Nucleus accumbens (tissue), 56 donors: ENCODE data around the gene ARMC7.
A peak's percentile ranks its signal among the peaks of the same experiment; 100 is the strongest.
"Not testable (repeated sequence)": the region's sequence is repeated elsewhere in the genome, so short reads cannot be mapped to it uniquely, and the experiment has no call there.

Experiments used
- DNase-seq, 56 donors: peaks; one replicate each; lab custom pipeline; 2025; lab: John Stamatoyannopoulos, UW

ARMC7 gene

GRCh38 chr17:75109407-75110233, at the start of gene ARMC7:
TSS of gene ARMC7 (plus strand) at chr17:75109969. CDS start at chr17:75110289, 320 bp downstream.
- DNase-seq: peak in 54 of 56 donors; percentile 43 to 91 (median 76)

GRCh38 chr17:75060434-75061054, 49.2 kb upstream of the ARMC7 start:
- DNase-seq: no peak

DNA sequence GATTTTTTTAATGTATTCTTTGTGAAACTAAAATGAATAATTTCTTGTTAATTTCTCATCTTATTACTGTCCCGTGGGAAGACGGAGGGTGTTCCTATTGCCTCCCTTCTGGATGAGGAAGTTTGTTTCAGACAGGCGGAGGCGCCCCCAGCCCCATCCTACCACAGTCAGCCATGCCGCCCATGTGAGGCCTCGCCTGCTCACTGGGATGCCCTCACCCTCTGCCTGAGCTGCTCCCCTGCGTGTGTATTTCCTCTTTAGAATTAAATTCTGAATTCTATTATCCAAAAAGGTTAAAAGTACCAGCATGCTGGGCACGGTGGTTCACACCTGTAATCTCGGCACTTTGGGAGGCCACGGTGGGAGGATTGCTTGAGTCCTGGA, 48.7 kb upstream of the ARMC7 start:
- DNase-seq: no peak

- DNase-seq: no peak
Measured at GRCh38 chr17:75061618-75062017, 48.2 kb upstream of the ARMC7 start.

DNA sequence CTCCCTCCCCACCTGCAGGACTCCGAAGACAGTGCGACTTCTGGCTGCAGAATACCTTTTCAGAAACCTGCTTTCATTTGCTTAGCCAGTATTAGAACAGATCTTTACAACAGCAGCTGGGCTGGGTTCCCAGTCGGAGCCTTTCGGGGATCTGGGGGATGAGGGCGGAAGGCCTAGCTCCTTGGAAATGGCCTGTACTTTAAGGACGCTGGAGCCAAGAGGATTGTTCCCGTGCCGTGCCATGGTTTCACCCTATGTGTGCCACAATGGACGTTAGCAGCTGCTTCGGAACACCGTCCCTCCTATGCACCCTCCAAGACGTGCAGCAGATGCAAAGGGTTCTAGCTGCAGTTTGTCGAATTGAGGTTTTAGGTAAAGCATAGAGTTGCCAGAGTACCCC, 46.6 kb upstream of the ARMC7 start:
- no peak for DNase-seq

DNA sequence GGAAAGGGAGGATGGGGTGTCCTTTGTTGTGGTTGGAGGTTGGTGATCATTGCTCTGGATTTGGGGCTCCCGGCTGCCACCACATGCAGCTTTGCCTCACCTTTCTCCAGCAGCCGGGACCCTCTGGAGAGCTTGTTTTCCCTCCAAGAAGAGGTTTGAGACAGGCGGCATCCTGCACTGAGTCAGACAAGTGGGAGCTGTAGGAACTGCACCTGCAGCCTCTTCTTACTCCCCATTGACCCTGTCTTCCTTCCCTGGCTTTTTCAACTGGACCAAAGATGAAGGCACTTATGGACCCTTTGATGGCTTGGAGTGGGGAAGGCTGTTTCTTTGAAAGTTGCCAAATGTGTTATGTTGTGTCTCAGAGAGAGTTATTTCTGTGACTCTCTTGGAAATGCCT, 46.1 kb upstream of the ARMC7 start:
- no peak for DNase-seq

DNA sequence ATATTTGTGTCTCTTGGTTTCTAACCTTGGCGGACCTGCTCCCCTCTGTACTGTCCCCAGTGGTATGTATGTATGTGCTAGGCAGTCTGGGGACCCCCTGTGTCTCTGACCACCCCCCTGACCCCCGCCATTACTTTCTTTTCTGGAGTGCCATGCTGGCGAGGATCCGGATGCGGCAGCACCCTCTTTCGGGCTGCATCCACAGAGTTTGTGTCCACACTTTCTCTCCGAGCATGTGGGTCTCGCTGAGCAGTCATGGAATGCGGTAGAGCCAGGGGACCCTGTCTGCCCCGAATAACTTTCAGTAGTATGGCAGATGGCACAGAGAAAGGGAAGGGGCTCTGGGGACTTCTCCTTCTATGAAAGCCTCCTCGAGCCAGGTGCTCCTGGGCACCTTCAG, 45.7 kb upstream of the ARMC7 start:
- DNase-seq: no peak

- no peak for DNase-seq
Measured at GRCh38 chr17:75064460-75064859, 45.3 kb upstream of the ARMC7 start.

GRCh38 chr17:75064867-75065561, 44.8 kb upstream of the ARMC7 start:
- DNase-seq: no peak

- DNase-seq: no peak
Measured at GRCh38 chr17:75065562-75066151, 44.1 kb upstream of the ARMC7 start.

DNA sequence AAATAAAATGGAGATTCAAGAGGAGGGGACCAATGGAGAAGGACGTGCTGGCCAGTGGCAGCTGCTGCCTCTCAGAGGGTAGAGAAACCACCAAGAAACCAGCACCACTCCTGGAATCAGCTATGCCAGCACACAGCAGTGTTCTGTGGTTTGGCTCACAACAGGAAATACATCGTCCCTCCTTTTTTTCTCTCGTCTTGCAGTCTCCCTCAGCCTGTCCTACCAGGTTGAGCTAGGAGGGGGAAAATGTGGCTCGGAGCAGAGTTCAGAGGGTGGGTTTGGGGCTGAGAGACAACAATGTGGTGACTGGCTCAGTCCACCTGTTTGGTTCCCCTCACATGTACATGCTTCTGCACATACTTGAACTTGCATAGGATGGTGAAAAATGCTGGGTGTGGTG, 41.9 kb upstream of the ARMC7 start:
- no peak for DNase-seq

DNA sequence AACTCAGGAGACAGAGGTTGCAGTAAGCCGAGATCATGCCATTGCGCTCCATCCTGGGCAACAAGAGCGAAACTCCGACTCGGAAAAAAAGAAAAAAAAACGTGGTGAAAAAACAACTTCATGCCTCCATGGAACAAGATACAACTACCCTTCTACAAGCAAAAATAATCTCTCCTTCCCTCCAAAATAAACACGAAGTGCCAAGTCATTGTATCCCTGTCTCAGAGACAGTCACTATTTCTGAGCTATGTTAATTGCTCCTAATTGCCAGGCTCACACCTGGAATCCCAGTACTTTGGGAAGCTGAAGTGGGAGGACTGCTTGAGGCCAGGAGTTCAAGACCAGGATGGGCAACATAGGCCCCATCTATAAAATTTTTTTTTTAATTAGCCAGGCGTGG, 41.0 kb upstream of the ARMC7 start:
- DNase-seq: no peak

GRCh38 chr17:75069783-75070182, 40.0 kb upstream of the ARMC7 start:
- peak in 2 of 56 donors; percentile 20 to 28 for DNase-seq

DNA sequence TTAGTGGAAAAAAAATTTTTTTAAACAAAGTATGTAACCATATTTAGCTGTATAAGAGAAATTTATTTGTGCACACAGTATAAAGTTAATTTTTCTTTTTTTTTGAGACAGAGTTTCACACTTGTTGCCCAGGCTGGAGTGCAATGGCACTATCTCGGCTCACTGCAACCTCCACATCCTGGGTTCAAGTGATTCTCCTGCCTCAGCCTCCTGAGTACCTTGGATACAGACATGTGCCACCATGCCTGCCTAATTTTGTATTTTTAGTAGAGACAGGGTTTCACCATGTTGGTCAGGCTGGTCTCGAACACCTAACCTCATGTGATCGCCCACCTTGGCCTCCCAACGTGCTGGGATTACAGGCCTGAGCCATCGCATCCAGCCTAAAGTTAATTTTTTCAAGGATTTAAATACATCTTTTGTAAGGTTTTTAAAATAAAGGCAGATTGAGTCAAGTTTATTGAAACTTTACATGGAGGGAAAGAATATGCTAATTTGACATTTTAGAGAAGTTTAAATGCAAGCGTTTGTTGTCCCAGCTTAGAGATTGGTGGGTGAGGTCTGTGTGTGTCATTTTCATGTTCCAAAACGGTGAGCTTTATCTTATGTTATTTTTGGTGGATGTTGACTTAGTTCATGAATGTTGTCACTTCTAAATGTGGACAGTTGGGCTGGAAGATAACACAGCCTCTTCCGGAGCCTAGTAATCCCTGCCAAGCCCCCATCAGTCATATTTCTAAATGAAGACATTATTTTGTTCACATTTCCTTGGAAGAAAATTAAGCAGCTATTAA, 38.1 kb upstream of the ARMC7 start:
- not testable (repeated sequence) for DNase-seq

- not testable (repeated sequence) for DNase-seq
Measured at GRCh38 chr17:75072909-75073308, 36.9 kb upstream of the ARMC7 start.

GRCh38 chr17:75073618-75074047, 36.1 kb upstream of the ARMC7 start:
- DNase-seq: no peak

DNA sequence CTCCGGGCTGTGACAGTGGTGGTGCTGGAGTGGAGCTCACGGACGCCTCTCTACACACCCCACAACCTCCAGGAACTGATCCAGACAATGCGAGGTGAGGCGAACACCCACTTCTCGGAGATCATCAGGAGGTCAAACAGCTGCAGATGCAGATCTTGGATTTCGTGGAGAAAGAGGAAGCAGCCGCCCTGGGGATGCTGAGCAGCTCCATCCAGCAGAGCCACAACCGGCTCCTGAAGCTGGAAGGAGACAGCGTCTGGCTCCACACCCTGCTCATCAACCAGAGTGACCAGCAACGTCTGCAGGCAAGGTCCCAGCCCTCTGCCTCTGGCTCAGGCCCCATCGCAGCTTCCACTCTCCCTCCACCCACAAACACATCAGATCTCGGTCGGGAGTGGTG, 35.2 kb upstream of the ARMC7 start:
- no peak for DNase-seq

GRCh38 chr17:75075597-75076336, 34.0 kb upstream of the ARMC7 start:
- no peak for DNase-seq

DNA sequence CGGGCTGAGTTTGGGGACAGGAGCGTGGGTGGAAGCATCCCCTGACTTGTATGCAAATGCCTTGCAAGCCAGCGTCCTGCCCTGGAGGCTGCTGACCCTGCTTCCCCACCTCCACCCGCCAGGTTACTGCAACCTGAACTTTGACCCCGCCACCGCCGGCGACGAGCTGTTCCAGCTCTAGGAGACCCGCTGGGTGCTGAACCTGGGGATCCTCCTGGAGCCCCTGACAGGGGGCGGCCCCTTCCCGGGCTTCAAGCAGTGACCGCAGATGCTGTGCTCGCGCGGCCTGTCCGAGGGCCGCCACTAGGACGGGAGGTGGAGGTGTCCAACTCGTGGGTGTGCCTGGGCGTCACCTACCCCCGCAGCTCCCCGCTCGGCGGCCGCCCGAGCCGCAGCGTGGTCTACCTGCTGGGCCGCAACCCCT, 32.7 kb upstream of the ARMC7 start:
- DNase-seq: no peak
